DMS79 (cell line): Measurements from ENCODE around the gene FOXL2NB.

ENCODE experiments used
- DNase-seq: peaks from one replicate; lab custom pipeline; 2025; lab: John Stamatoyannopoulos, UW

FOXL2NB gene

GRCh38 chr3:138945709-138946662 is 1.0 kb upstream of the FOXL2NB start:
- DNase-seq: no peak

- DNase-seq: no peak
These were observed 591 bp downstream of the FOXL2NB start for GRCh38 chr3:138947495-138948121.

DNA sequence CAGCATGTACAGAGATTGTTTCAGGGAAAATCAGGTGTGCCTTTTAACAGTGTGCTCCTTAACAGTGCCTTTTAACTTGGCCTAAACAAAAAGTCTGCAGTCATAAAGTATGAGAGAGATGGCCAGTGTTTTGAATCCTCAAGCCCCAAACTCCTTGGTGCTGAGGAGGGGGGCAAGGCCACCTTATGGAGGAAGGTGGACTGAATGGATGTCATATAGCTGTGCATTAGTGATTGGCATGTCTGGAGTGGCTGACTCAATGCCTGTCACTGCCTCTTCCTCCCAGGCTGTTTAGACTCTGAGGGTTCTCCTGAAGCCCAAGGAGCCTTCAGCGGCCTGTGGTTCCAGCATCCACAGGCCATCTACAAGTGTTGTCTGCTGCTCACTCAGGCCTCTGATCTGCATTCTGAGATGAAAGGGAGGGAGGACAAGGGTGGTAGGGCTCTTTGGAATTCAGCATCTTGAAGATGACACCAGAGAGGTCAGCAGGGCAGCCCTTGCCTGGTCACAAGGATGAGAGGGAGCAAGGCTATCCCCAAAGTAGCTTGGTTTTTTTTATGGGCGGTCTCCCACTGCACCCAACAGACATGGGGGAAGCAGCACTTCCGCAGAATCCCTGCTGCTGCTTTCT is 1.5 kb downstream of the FOXL2NB start:
- no peak for DNase-seq

GRCh38 chr3:138949002-138949418 is 2.0 kb downstream of the FOXL2NB start:
- DNase-seq: no peak

DNA sequence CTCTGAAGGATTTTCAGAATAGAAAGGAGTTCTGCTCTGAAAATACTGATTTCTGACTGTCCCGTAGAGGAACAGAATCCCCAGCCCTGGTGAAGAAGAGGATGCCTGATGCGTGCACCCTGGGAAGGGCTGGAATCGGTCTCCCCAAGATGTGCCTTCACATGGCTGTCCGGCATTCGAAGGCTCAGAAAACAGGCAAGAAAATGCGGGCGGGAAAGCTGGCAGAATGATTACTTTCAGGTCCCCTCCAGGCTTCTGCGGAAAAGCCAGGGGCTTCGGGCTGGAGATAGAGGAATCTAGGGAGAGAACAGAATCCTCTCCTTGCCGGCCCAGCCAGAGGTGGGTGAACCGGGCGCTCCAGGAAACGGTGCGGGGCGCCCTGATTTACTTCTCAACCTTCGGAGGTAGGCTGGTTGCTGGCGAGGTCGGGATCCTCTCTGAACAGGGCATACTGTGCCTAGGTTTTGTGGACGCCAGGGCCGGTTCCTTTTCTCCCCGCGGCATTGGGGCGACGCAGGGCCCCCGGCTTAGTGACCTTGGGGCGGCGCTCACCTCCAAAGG is 2.5 kb downstream of the FOXL2NB start:
- DNase-seq: no peak

- no peak for DNase-seq
These were observed 3.1 kb downstream of the FOXL2NB start for GRCh38 chr3:138950006-138950644.

DNA sequence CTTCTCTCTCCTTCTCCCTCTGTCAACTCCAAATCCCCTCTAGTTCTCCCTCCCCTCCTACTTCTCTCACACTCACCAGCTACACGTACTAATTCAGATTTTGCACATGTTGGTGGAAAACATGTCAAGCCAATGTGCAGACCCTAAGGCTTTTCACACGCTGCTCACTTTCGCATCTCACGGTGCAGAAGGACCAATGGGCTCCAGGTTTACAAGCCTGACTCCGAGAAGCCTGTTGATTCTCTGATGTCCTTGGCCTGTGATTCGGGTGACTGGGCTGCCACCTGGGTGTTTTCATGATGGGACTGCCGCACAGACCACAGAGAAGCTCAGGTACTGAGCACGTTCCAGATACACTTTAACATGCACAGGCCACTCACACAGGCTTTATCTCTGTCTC is 3.7 kb downstream of the FOXL2NB start:
- no peak for DNase-seq

DNA sequence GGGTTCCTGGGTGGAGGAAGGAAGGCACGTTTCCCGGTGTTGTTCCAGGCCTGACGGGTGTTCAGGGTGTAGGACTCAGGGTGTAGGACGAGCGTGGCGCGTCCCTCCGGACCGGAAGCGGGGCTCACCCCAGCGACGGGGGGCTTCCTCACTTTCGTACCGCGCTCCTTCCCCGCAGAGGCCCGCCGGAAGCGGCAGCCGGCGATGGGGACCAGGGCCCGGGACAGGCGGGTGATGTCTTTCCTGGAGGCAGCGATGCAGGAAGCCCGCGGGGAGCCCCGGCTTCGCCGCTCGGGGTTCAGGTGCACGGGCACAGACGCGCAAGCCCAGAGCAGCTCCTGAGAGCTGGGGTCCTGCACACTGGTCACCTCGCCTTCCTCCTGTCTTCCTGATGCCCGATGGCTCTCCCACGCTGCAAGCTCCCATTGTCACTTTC is 13.4 kb downstream of the FOXL2NB start:
- DNase-seq: no peak

GRCh38 chr3:138962854-138963560 is 16.0 kb downstream of the FOXL2NB start:
- no peak for DNase-seq

GRCh38 chr3:138964264-138964663 is 17.2 kb downstream of the FOXL2NB start:
- DNase-seq: no peak

- no peak for DNase-seq
These were observed 17.9 kb downstream of the FOXL2NB start for GRCh38 chr3:138964923-138965322.

- no peak for DNase-seq
These were observed 24.8 kb downstream of the FOXL2NB start for GRCh38 chr3:138971766-138972320.

- DNase-seq: no peak
These were observed 25.9 kb downstream of the FOXL2NB start for GRCh38 chr3:138972941-138973340.

DNA sequence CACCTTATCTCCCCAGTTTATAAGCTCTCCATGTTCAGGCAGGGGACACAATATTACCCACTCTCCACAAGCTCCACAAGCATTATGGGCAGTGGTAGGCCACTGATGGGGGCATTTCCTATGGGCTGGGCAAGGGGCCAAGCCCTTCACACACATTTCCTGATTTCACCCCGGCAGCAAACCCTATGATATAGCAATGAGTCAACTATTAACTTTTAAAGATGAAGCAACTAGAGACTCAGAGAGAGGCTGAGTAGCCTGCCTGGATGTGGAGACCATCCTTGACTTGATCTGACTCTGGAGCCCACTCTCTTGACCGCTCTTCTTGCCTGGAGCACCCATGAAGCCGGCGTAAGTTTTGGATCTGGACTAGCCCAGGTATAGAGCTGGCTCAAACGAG is 27.4 kb downstream of the FOXL2NB start:
- DNase-seq: no peak

DNA sequence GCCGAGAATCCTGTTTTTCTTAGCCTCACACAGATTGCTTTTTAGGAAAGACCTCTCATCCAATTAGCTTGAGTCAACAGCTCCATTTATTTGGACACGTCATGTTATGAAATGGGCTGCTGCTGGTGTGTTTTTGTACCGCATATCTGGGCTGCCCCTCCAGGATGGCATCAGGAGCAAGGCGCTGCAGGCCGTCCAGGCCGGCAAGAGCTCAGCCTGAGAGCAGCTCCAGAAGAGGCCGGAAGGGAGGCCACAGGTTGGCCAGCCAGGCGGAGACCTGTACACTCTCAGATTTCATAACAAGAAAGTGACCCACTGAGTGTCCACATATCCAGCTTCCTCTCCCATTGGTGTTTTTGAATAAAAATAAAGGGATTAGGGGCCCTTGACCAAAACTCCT is 28.3 kb downstream of the FOXL2NB start:
- DNase-seq: no peak

DNA sequence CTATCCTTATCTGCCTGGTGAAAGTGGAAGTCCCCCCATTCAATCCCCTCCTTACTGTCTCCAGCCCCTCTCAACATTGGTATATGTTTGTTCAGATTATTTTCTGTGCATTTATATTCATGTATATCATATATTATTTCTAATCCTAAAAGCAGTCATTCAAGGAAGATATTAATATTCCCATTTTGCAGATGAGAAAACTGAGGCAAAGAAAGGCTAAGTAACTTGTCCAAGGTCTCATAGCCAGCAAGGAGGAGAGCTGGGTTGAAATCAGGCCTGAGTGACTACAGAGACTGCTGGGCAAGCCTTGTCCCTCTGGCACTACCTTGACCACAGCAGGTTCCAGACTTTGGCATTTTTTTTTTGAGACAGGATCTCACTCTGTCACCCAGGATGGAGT is 29.0 kb downstream of the FOXL2NB start:
- no peak for DNase-seq

- no peak for DNase-seq
These were observed 37.8 kb downstream of the FOXL2NB start for GRCh38 chr3:138984816-138985215.

DNA sequence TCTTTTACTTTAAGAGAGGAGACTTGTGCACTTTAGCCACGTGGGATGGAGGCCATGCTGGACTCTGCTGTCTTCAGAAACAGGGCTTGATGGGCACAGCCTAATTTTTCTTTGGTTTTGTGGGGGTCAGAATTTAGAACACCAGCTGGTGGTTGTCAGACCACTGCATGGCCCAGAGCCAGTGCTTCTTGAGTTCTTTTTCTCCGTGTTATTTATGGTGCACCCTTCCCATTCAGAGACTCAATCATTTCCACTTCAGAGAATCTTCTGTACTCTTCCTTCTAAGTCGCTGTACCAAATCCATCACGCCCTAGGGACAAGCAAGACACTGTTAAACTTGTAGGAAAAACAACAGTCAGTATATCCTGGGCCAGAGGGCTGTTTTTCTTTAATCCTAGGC is 38.9 kb downstream of the FOXL2NB start:
- DNase-seq: no peak

- no peak for DNase-seq
These were observed 40.2 kb downstream of the FOXL2NB start for GRCh38 chr3:138987181-138987580.

DNA sequence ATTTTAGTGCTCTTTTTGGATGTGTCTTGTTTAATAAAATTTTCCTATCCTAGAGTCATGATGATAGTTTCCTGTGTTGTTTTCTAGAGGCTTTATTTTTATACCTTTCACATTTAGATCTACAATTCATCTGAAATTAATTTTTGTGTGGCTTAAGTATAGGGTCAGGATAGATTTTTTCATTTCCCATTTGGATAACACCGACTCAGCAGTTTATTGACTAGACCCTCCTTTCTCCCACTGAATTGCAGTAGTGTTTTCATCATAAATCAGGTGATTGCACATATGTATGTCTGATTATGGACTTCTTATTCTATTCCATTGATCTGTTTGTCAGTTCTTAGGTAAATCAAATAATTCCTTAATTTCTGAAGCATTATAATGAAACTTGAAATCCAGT is 48.7 kb downstream of the FOXL2NB start:
- DNase-seq: no peak
